DMS53 treated with DMSO at 0.1 percent for 48 hours (cell line): ENCODE data around the gene ZC3H8.

Experiments used
- DNase-seq: peaks from one replicate; lab custom pipeline; 2025; ENCODE audit not compliant: unreplicated experiment; lab: John Stamatoyannopoulos, UW

The ZC3H8 gene

GRCh38 chr2:112197868-112198267 is 57.0 kb downstream of the ZC3H8 start:
- no peak for DNase-seq

GRCh38 chr2:112195950-112196349 is 58.9 kb downstream of the ZC3H8 start:
- no peak for DNase-seq

GRCh38 chr2:112195167-112195766 is 59.6 kb downstream of the ZC3H8 start:
- DNase-seq, result no peak

- no peak for DNase-seq
These were observed 60.4 kb downstream of the ZC3H8 start for GRCh38 chr2:112194482-112194881.

GRCh38 chr2:112194028-112194427 is 60.8 kb downstream of the ZC3H8 start:
- DNase-seq, result no peak

GRCh38 chr2:112189001-112189556 is 65.8 kb downstream of the ZC3H8 start:
- DNase-seq, result no peak

GRCh38 chr2:112187805-112188596 is 66.8 kb downstream of the ZC3H8 start:
- no peak for DNase-seq

GRCh38 chr2:112187046-112187715 is 67.7 kb downstream of the ZC3H8 start:
- no peak for DNase-seq

GRCh38 chr2:112185131-112185530 is 69.7 kb downstream of the ZC3H8 start:
- DNase-seq, result no peak

GRCh38 chr2:112184121-112184520 is 70.7 kb downstream of the ZC3H8 start:
- no peak for DNase-seq

GRCh38 chr2:112183327-112184025 is 71.4 kb downstream of the ZC3H8 start:
- no peak for DNase-seq

- peak; percentile 96 for DNase-seq
These were observed 72.2 kb downstream of the ZC3H8 start for GRCh38 chr2:112182581-112183034.

- peak; percentile 80 for DNase-seq
These were observed 73.1 kb downstream of the ZC3H8 start for GRCh38 chr2:112181571-112182290.

- no peak for DNase-seq
These were observed 78.8 kb downstream of the ZC3H8 start for GRCh38 chr2:112175958-112176573.

- DNase-seq, result no peak
These were observed 79.5 kb downstream of the ZC3H8 start for GRCh38 chr2:112175333-112175732.

GRCh38 chr2:112174383-112174782 is 80.5 kb downstream of the ZC3H8 start:
- no peak for DNase-seq

GRCh38 chr2:112173646-112174319 is 81.1 kb downstream of the ZC3H8 start:
- DNase-seq, result no peak

- no peak for DNase-seq
These were observed 84.3 kb downstream of the ZC3H8 start for GRCh38 chr2:112170495-112170894.

- DNase-seq, result no peak
These were observed 86.3 kb downstream of the ZC3H8 start for GRCh38 chr2:112168422-112169124.
